Panc1 (cell line): ENCODE data around the gene CYB5A.

Source experiments
- SIN3A ChIP-seq: IDR thresholded peaks from 2 replicates; pipeline ENCODE4 v1.6.1; 2012; ENCODE audit warnings: low read depth, mild to moderate bottlenecking, low read length, moderate library complexity, borderline replicate concordance; ENCODE audit not compliant: insufficient read depth
- TCF7L2 ChIP-seq: IDR thresholded peaks from 2 replicates; pipeline ENCODE4 v1.6.1; 2011; ENCODE audit warnings: mild to moderate bottlenecking, low read depth, low read length, inconsistent platforms
- TF ChIP-seq, protein P1 (sequence below): fragments of 450-650 bp; IDR thresholded peaks from 2 replicates; pipeline ENCODE4 v1.5.1; 2017; ENCODE audit warnings: mild to moderate bottlenecking
- TF ChIP-seq, protein P2 (sequence below), 2 experiments: IDR thresholded peaks; 2 replicates each; pipeline ENCODE4 v1.6.1; 2011 to 2012; ENCODE audit warnings: low read depth in 2 of 2, control low read depth in 1 of 2, low read length in 1 of 2, mild to moderate bottlenecking in 1 of 2, moderate library complexity in 1 of 2; ENCODE audit not compliant: insufficient read depth in 1 of 2

DNA sequence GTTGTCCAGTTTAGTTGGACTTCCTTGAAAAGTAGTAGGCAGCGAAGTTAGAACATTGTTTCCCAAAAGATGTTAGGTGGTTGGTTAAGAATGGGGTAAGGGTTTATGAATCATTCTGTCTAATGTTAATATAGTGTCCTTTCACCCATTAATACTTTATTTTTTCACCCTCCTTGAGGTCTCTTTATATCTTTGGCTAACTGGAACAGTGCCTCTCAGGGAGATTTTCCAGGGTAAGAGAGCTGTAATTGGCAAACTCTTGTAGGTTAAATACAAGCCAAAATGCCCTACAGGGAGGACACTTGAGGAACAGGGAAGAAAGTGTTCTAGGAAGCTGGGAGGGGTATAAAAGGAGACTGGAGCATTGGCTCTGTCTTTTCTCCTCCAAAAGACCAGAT is 46.1 kb upstream of the CYB5A start:
- TF ChIP-seq TCF7L2: no peak
- TF ChIP-seq, protein P1, sequence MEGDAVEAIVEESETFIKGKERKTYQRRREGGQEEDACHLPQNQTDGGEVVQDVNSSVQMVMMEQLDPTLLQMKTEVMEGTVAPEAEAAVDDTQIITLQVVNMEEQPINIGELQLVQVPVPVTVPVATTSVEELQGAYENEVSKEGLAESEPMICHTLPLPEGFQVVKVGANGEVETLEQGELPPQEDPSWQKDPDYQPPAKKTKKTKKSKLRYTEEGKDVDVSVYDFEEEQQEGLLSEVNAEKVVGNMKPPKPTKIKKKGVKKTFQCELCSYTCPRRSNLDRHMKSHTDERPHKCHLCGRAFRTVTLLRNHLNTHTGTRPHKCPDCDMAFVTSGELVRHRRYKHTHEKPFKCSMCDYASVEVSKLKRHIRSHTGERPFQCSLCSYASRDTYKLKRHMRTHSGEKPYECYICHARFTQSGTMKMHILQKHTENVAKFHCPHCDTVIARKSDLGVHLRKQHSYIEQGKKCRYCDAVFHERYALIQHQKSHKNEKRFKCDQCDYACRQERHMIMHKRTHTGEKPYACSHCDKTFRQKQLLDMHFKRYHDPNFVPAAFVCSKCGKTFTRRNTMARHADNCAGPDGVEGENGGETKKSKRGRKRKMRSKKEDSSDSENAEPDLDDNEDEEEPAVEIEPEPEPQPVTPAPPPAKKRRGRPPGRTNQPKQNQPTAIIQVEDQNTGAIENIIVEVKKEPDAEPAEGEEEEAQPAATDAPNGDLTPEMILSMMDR: no peak
- TF ChIP-seq SIN3A: no peak
- TF ChIP-seq, protein P2, sequence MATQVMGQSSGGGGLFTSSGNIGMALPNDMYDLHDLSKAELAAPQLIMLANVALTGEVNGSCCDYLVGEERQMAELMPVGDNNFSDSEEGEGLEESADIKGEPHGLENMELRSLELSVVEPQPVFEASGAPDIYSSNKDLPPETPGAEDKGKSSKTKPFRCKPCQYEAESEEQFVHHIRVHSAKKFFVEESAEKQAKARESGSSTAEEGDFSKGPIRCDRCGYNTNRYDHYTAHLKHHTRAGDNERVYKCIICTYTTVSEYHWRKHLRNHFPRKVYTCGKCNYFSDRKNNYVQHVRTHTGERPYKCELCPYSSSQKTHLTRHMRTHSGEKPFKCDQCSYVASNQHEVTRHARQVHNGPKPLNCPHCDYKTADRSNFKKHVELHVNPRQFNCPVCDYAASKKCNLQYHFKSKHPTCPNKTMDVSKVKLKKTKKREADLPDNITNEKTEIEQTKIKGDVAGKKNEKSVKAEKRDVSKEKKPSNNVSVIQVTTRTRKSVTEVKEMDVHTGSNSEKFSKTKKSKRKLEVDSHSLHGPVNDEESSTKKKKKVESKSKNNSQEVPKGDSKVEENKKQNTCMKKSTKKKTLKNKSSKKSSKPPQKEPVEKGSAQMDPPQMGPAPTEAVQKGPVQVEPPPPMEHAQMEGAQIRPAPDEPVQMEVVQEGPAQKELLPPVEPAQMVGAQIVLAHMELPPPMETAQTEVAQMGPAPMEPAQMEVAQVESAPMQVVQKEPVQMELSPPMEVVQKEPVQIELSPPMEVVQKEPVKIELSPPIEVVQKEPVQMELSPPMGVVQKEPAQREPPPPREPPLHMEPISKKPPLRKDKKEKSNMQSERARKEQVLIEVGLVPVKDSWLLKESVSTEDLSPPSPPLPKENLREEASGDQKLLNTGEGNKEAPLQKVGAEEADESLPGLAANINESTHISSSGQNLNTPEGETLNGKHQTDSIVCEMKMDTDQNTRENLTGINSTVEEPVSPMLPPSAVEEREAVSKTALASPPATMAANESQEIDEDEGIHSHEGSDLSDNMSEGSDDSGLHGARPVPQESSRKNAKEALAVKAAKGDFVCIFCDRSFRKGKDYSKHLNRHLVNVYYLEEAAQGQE (IDR thresholded peaks at IDR 0.05; ENCODE audit: insufficient read depth in 1 of 2, low read depth in 2 of 2, low read length in 1 of 2): no peak
